ENCODE measurements around the gene MAST4.

- TF ChIP-seq EZH2 (IDR thresholded peaks at IDR 0.05; ENCODE audit: insufficient read depth, poor library complexity, severe bottlenecking): no peak
- TF ChIP-seq EZH2phosphoT487 (IDR thresholded peaks at IDR 0.05; ENCODE audit: insufficient read depth, low read depth): no peak
Observed at GRCh38 chr5:66880401-66880800, 284.2 kb downstream of the MAST4 start.
